Liver (tissue), 3 donors: ENCODE results near the gene GLIS1.

Experiments used
- CTCF ChIP-seq: fragments of 150-350 bp; IDR thresholded peaks from 2 replicates; pipeline ENCODE4 v1.5.1; 2017; ENCODE audit warnings: improper control_type of control experiment, low read depth, low read length; ENCODE audit not compliant: missing input control
- EGR1 ChIP-seq, 2 donors: IDR thresholded peaks; 2 replicates each; pipeline ENCODE4 v1.6.1; 2016 to 2018; ENCODE audit warnings: antibody characterized with exemption in 2 of 2, low read depth in 2 of 2
- MAX ChIP-seq: IDR thresholded peaks from 2 replicates; pipeline ENCODE4 v1.6.1; 2016; ENCODE audit warnings: antibody characterized with exemption
- REST ChIP-seq: IDR thresholded peaks from 2 replicates; pipeline ENCODE4 v1.6.1; 2016; ENCODE audit warnings: antibody characterized with exemption, mild to moderate bottlenecking
- SP1 ChIP-seq: IDR thresholded peaks from 2 replicates; pipeline ENCODE4 v1.6.1; 2018; ENCODE audit warnings: antibody characterized with exemption, mild to moderate bottlenecking
- YY1 ChIP-seq: IDR thresholded peaks from 2 replicates; pipeline ENCODE4 v1.6.1; 2016; ENCODE audit warnings: antibody characterized with exemption, mild to moderate bottlenecking
- donor health status: healthy.
- donor health status: healthy.

- TF ChIP-seq CTCF (no peak), YY1 (no peak), REST (no peak), EGR1 (IDR thresholded peaks at IDR 0.05; ENCODE audit: low read depth in 2 of 2) (no peak), MAX (no peak), SP1 (no peak)
Observed at GRCh38 chr1:53617851-53618499, 121.0 kb downstream of the GLIS1 start.
